OCI-LY7 (cell line): ENCODE results near the gene MBTD1.

ENCODE experiments used
- CTCF ChIP-seq: fragments of 200-600 bp; sonication (generic); conservative IDR thresholded peaks from 2 replicates; pipeline ENCODE4 v1.5.1; 2014; ENCODE audit warnings: mild to moderate bottlenecking, antibody characterized with exemption, low read length, moderate library complexity, mixed read lengths
- EZH2phosphoT487 ChIP-seq: fragments of 200-600 bp; sonication (generic); IDR thresholded peaks from 2 replicates; pipeline ENCODE4 v1.6.1; 2018; ENCODE audit warnings: low read depth, borderline replicate concordance, mild to moderate bottlenecking, mixed run types, antibody characterized with exemption, low read length, moderate library complexity, mixed read lengths

- TF ChIP-seq CTCF (no peak), EZH2phosphoT487 (no peak)
These were observed 21.5 kb downstream of the MBTD1 start for GRCh38 chr17:51238255-51238887.
